Endothelial cell of umbilical vein (primary cell): ENCODE results near the gene SLC2A1. TPM values are rescaled to one million over a fixed set of nuclear protein-coding genes. Genes with fewer than 3 reads are reported as not detected.

Source experiments
- BruUV-seq: library from RNA; stranded (reverse); fragments of 400-500 nt; replicated peaks from 2 replicates; lab custom pipeline; 2021; lab: Mats Ljungman, UMichigan
- CTCF ChIA-PET: fragments of 300-600, 350-600 bp; sonication (Branson Sonifier 250); formaldehyde crosslinking; loops from one replicate; lab custom pipeline; 2021; ENCODE audit warnings: antibody characterized with exemption, inconsistent platforms; lab: Charles Lee
- POLR2A ChIA-PET: fragments of 300-600, 350-600 bp; sonication (Branson Sonifier 250); formaldehyde crosslinking; loops from one replicate; lab custom pipeline; 2021; ENCODE audit warnings: antibody characterized with exemption, inconsistent platforms; lab: Charles Lee
- DNase-seq: peaks from one replicate; pipeline ENCODE4 v3.0.0-alpha.2; 2011; ENCODE audit warnings: low read depth, low spot score
- FAIRE-seq: peaks from 2 replicates; lab custom pipeline; 2011; peaks lifted over from hg19 to GRCh38; lab: Jason Lieb, UNC
- H2AFZ ChIP-seq: 2 replicates; pipeline ENCODE4 v1.6.0; 2012; ENCODE audit warnings: low read depth, low read length, control low read depth, inconsistent platforms
- H3K27ac ChIP-seq: 2 replicates; pipeline ENCODE4 v1.5.1; 2011; ENCODE audit warnings: low read depth, mild to moderate bottlenecking, control low read depth, low read length, moderate library complexity; ENCODE audit not compliant: insufficient read depth
- H3K27me3 ChIP-seq, 2 experiments: 2 replicates each; pipeline versions ENCODE4 v1.6.0 to v1.6.1; 2011; ENCODE audit warnings: low read length in 2 of 2, mixed read lengths in 1 of 2; ENCODE audit not compliant: control insufficient read depth in 2 of 2, insufficient read depth in 2 of 2
- H3K36me3 ChIP-seq, 2 experiments: 2 replicates in 1 of 2; 3 replicates in 1 of 2; pipeline ENCODE4 v1.5.1; 2011; ENCODE audit warnings: low read length in 2 of 2, mild to moderate bottlenecking in 1 of 2, moderate library complexity in 1 of 2; ENCODE audit not compliant: control insufficient read depth in 2 of 2, insufficient read depth in 2 of 2; ENCODE audit errors: extremely low read depth in 1 of 2
- H3K4me1 ChIP-seq: 3 replicates; pipeline ENCODE4 v1.5.1; 2011; ENCODE audit warnings: mild to moderate bottlenecking, low read length; ENCODE audit not compliant: control insufficient read depth, insufficient read depth; ENCODE audit errors: extremely low read depth
- H3K4me2 ChIP-seq: 2 replicates; pipeline ENCODE4 v1.6.1; 2011; ENCODE audit warnings: low read length, control low read depth, mixed read lengths; ENCODE audit not compliant: insufficient read depth
- H3K4me3 ChIP-seq, 3 experiments: fragments of 200-600 bp in 1 of 3; sonication (generic), shearing (Covaris generic) in 1 of 3; replicated peaks in 1 of 3; 2 replicates each; pipeline ENCODE4 v1.5.1; 2011 to 2016; ENCODE audit warnings: control low read depth in 3 of 3, low read length in 3 of 3, mild to moderate bottlenecking in 2 of 3, inconsistent platforms in 1 of 3, low read depth in 1 of 3, moderate library complexity in 1 of 3; ENCODE audit not compliant: insufficient read depth in 1 of 3
- H3K79me2 ChIP-seq: 2 replicates; pipeline ENCODE4 v1.6.0; 2012; ENCODE audit warnings: low read length, inconsistent platforms; ENCODE audit not compliant: control insufficient read depth, insufficient read depth
- H3K9ac ChIP-seq: replicated peaks from 2 replicates; pipeline ENCODE3; 2011; ENCODE audit warnings: low read length, control low read depth; ENCODE audit not compliant: insufficient read depth; ENCODE audit errors: extremely low read depth
- H3K9me1 ChIP-seq: replicated peaks from 3 replicates; pipeline ENCODE4 v1.6.0; 2011; ENCODE audit warnings: mild to moderate bottlenecking, low read length; ENCODE audit not compliant: control insufficient read depth, insufficient read depth; ENCODE audit errors: extremely low read depth
- H3K9me3 ChIP-seq: replicated peaks from 2 replicates; pipeline ENCODE4 v1.5.1; 2012; ENCODE audit warnings: low read length, inconsistent platforms; ENCODE audit not compliant: control insufficient read depth, insufficient read depth
- H4K20me1 ChIP-seq: replicated peaks from 2 replicates; pipeline ENCODE3; 2011; ENCODE audit warnings: mild to moderate bottlenecking, low read length; ENCODE audit not compliant: control insufficient read depth, insufficient read depth; ENCODE audit errors: extremely low read depth
- CTCF ChIP-seq, 2 donors: IDR thresholded peaks; 1 replicate in 1 of 2; 2 replicates in 1 of 2; pipeline ENCODE4 v1.5.1; 2011; ENCODE audit warnings: low read length in 2 of 2, mild to moderate bottlenecking in 2 of 2, moderate library complexity in 2 of 2, control low read depth in 1 of 2, inconsistent platforms in 1 of 2, low read depth in 1 of 2; ENCODE audit not compliant: insufficient read depth in 1 of 2; ENCODE audit errors: extremely low read depth in 1 of 2
- EZH2 ChIP-seq: IDR thresholded peaks from 2 replicates; pipeline ENCODE4 v1.6.1; 2012; ENCODE audit warnings: borderline replicate concordance, low read depth, mild to moderate bottlenecking, moderate library complexity, low read length, inconsistent platforms; ENCODE audit not compliant: severe bottlenecking
- JUN ChIP-seq: IDR thresholded peaks from 2 replicates; pipeline ENCODE4 v1.6.1; 2011; ENCODE audit warnings: borderline replicate concordance, low read depth; ENCODE audit not compliant: insufficient read length, insufficient read depth
- MAX ChIP-seq: IDR thresholded peaks from 2 replicates; pipeline ENCODE4 v1.6.1; 2011; ENCODE audit not compliant: insufficient read depth, insufficient read length
- POLR2A ChIP-seq: IDR thresholded peaks from 2 replicates; pipeline ENCODE4 v1.6.1; 2012; ENCODE audit warnings: low read depth, mild to moderate bottlenecking, control low read depth, low read length
- POLR2AphosphoS5 ChIP-seq: IDR thresholded peaks from 2 replicates; pipeline ENCODE4 v1.6.1; 2012; ENCODE audit warnings: low read depth, mild to moderate bottlenecking, control low read depth, low read length, moderate library complexity; ENCODE audit not compliant: insufficient read depth
- dilution Hi-C: fragments of 300-500 bp; cut with MboI; formaldehyde crosslinking; loops from one replicate; pipeline ENCODE4 v1.15.0; 2019; ENCODE audit warnings: low sequenced_read_pairs; ENCODE audit not compliant: extremely low pct_ligation_motif_present
- intact Hi-C: fragments of 100-400 bp; cut with micrococcal nuclease; formaldehyde crosslinking; loops from one replicate; pipeline ENCODE4 v1.10.0; 2022
- polyA plus RNA-seq, 4 experiments: library from polyadenylated mRNA; depleted of rRNA in 3 of 4; stranded (reverse) in 3 of 4; unstranded in 1 of 4; fragments of >200 nt; gene quantifications; 2 replicates each; pipeline versions ENCODE4 v1.2.1 to v1.2.3, GENCODE V29; 2011 to 2012; ENCODE audit warnings: missing spikeins in 1 of 4
- total RNA-seq: library from RNA; stranded (reverse); gene quantifications from 2 replicates; pipeline ENCODE4 v1.2.3, GENCODE V29; 2021

SLC2A1 gene
- total and polyA plus RNA-seq, 2 donors (not counting 3 experiments of a cell fraction or from before 2014, with no cell fraction given), result 42.2 to 46.5 TPM

- CTCF ChIA-PET, result interaction anchor here (0.9 to 1.4 kb wide), 3 partner anchors 9 to 108 kb away, joined by 4 read pairs; no protein-coding TSS in a partner anchor
- no peak for FAIRE-seq
- BruUV-seq, result no TSS peak
Observed at GRCh38 chr1:42965378-42965777, 6.7 kb upstream of the SLC2A1 start.

More at GRCh38 chr1:42965378-42965777, 6.7 kb upstream of the SLC2A1 start:
- POLR2A ChIA-PET, result no interaction called here
- DNase-seq, result no peak
- Histone ChIP-seq H3K9me3 (no peaks in the 10 kb centered on the region), H3K27me3 (no peaks in the 10 kb centered on the region), H3K4me1 (peaks cover 5% of the 10 kb centered on the region), H2AFZ (no peak overlapping the region), H3K27ac (no peak overlapping the region), H3K79me2 (no peaks in the 10 kb centered on the region), H3K4me2 (no peak overlapping the region), H3K9me1 (no peaks in the 10 kb centered on the region), H4K20me1 (no peaks in the 10 kb centered on the region), H3K9ac (no peak overlapping the region), H3K36me3 (no peaks in the 10 kb centered on the region), H3K4me3 (no peak overlapping the region)
- intact Hi-C loops, result no loop called here
- TF ChIP-seq CTCF (IDR thresholded peaks at IDR 0.05; ENCODE audit: extremely low read depth in 1 of 2, insufficient read depth in 1 of 2, low read depth in 1 of 2, low read length in 2 of 2) (no peak), MAX (no peak), JUN (no peak), EZH2 (no peak), POLR2AphosphoS5 (no peak), POLR2A (no peak)
- dilution Hi-C loops, result no loop called here
